GM12864 (cell line): Measurements from ENCODE around the gene DDX52.

Experiments
- DNase-seq: peaks from one replicate; pipeline ENCODE4 v3.0.0-alpha.2; 2011; ENCODE audit warnings: low read depth
- H3K4me3 ChIP-seq: 2 replicates; pipeline ENCODE4 v1.5.1; 2011; ENCODE audit warnings: mild to moderate bottlenecking, low read depth, low read length, control low read depth
- CTCF ChIP-seq: IDR thresholded peaks from 2 replicates; pipeline ENCODE4 v1.5.1; 2011; ENCODE audit warnings: low read depth, mild to moderate bottlenecking, moderate library complexity, low read length, control low read depth, inconsistent platforms; ENCODE audit errors: missing control alignments

DDX52 gene

DNA sequence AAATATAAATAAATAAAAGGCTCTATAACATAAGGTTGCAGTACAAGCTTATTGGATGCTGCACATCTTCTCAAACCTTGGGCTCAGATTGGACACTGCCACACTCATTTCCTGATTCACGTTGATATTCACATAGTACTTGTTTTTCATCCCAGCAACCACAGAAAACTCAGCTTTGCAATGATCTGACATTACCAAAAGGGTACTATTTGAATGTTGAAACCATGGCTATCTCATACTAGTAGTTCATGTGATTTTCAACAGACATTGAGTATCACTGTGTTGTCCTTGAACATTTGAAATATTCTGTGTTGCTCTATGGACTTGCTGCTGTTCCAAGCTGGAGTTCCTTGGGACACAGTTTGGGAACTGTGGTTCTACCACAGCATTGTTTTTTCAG is 14.0 kb upstream of the DDX52 start:
- no peak for TF ChIP-seq CTCF
- no peak overlapping the region for H3K4me3 ChIP-seq
- no peak for DNase-seq

DNA sequence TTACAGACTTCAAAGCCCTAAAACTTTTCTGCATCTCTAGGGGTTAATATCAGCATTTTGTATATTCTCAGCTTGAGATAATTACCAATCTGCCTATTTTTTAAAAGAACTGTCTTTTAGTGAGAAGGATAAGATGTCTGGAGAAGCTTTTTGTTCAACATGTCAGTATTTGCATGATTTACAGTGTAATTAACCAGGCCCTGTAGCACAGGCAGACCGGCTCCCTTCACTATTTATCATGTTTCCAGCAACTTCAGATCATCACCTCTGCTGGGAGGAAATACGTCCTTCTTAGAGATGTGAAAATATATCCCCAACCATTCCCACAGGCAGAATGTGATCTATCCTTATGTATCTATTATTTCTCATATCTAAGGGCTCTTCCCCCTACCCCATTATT is 8.6 kb upstream of the DDX52 start:
- H3K4me3 ChIP-seq: no peak overlapping the region
- no peak for TF ChIP-seq CTCF
- no peak for DNase-seq

- TF ChIP-seq CTCF: peak; percentile 36
- no peak for DNase-seq
- H3K4me3 ChIP-seq: no peak overlapping the region
Measured at GRCh38 chr17:37650419-37651003, 7.3 kb upstream of the DDX52 start.

GRCh38 chr17:37648555-37648954 is 5.3 kb upstream of the DDX52 start:
- no peak for TF ChIP-seq CTCF
- no peak for DNase-seq
- H3K4me3 ChIP-seq: no peak overlapping the region

- DNase-seq: no peak
- H3K4me3 ChIP-seq: no peak overlapping the region
- TF ChIP-seq CTCF: no peak
Measured at GRCh38 chr17:37647856-37648255, 4.6 kb upstream of the DDX52 start.

DNA sequence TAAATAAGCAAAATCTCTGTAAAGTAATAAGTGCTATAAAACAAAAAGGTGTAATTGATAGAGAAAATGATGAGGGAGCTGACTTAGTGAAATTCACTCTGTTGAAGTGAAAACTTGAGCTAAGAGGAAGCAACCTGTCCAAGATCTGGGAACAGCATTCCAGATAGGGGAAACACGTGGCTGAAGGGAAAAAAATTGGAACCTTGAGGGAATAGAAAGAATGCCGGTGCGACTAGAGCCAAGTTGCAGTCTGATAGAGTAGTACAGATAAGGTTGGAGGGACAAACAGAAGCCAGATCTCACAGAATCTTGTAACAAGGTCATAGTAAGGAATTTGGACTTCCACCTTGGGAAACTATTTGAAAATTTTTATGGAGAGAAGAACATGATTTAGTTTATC is 623 bp upstream of the DDX52 start:
- no peak for DNase-seq

More for the DNA sequence above, 623 bp upstream of the DDX52 start:
- H3K4me3 ChIP-seq: peak overlapping the region; percentile 95; the same call in 1 of the 2 replicates
- no peak for TF ChIP-seq CTCF
